Inferior parietal cortex (tissue), 1 donor: ENCODE measurements around the gene SPTBN1.

Experiments used
- DNase-seq: peaks from one replicate; pipeline ENCODE4 v3.0.0-alpha.2; 2016; ENCODE audit errors: extremely low spot score

The SPTBN1 gene

DNA sequence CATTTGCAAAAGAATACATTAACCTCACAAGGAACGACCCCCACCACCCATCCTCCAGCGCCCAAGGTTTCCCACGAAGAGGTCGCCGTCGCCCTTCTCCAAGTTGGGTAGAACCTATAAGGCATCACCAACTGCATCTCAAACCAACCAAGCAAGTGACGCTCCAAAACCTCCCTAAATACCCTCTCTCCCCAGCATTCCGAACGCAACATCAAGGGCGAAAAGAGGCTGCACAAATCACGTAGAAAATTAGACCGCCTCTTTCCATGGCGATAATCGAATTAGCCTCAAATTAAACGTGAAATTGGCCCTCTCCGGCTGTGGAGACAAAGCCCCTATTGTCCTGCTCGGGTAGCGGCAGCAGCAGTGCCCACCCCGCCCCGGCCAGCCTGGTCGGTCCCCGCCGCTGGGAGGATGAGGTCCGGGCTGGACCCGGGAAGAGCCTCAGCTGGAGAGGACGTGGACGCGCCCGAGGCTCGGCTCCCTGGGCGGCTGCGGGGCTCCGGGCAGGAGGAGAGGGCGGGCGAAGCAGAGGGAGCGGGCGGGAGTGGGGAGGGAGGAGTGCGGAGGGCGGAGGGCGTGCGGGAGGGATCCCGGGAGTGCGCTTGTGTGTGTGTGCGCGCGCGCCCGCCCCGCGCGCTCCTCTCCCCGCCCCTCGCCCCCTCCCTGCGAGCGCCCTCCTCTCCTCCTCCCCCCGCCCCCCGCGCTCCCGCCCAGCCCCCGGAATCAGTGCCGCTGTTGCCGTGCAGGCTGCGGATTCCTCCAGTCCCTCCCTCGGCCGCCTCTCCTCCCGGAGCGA, at the start of gene SPTBN1:
Gene SPTBN1 (plus strand): TSS at position 765 of the 799 bp plus-strand sequence. CDS start 70,092 bp downstream, outside the sequence.
- DNase-seq, result peak; percentile 78

DNA sequence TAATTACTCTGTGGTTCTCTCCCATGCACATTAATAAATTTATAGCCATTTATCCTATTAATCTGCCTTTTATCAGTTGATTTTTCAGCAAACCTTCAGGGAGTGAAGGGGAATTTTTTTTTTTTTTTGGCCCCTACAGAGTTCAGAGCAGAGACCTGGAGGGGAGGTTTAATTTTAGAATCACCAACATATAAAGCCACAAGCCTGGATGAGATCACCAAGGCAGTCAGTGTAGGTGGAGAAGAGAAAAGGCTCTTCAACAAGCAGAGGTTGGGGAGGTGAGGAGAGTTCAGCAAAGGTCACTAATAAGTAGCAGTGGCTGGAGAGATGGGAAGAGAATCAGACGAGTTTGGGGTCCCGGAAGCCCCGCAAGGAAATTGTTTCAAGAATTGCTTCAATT, 48.4 kb upstream of the SPTBN1 start:
- no peak for DNase-seq

DNA sequence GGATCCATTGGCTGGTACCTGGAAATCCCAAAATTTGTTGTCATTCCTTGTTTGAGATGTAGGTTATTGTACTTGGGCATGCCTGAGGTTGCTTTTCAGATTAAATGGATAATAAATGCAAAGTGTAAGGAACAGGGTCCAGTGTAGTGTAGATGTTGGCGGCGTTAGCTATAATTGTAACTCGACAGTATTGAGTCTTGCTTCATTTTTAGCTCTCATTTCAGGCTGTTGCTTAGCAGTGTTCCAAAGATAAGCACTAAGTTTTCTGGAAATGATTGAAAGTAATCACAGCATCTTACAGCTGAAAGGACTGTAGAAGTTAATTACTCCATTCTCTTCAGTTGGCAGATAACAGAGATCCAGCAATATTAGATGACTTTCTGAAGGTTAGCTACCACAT, 47.8 kb upstream of the SPTBN1 start:
- DNase-seq, result peak; percentile 29

DNA sequence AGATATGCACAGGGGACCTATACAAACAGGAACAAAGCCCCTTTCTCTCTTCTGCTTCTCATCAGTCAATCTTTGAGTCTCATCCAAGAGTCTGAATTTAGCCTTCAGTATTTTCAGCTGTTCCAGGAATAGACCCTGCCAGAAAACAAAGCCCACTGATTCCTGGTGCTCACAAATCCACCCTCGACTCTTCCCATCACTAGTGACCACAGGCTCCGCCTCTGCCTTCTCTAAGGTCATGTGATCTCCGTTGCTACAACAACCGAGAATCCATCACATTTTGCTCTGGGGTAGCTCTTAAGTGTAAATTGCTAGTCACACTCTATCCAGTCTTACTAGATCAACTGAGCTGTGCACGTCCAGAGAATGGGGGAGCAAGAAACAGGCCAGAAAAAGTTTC, 46.4 kb upstream of the SPTBN1 start:
- DNase-seq, result peak; percentile 81

DNA sequence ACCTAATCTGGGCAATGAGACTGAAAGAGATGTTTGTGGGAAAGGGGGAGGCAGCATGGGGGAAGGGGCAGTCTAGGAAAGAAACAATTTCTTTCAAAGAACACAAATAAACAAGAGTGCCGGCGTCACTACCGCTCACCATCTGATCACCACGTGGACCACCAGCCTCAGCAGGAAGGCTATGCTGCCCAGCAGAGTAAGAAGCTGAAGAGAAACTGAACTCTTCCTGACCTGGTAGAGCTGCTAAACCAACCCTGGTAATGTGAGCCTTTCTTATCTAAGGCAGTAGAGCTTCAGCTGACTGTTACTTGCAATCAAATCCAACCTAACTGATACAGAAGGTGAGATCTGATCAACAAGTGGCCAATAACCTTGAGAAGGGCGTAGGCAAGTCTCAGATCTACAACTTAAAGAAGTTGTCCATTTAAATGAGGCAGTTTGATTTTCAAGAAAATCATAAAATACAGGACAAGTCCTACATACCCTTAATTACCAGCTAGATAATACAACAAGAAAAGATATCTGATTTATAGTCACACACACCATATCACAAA, 44.2 kb upstream of the SPTBN1 start:
- DNase-seq, result no peak

DNA sequence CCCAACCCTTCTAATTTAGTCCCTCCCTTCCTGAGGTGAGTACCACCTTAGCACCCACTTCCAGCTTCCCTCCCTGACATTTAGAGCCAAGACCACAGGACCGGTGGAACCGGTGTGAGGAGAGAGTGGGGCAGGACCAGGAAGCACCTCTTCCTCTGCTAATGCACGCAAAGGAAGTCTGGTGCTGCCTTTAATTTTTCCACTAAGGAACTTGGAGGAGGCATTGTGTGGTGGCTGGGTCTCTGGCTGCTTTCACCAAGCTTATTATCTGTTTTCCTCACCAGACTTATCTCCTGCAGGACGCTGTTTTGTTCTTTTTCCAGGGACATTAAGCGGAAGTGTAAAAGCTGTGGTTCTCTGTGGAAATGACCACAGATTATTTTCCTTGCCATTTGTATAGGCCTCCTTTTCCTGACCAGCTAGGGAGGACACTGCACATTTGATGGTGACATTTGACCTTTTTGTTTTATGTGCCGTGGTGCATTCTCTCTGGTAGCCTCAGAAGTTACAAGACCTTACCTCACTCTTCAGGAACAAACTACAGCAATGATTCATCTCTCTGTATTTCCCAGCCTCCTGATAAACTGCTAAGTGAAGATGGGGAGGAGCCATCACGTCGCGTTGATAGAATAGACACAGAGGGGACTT, 39.8 kb upstream of the SPTBN1 start:
- DNase-seq, result no peak

DNA sequence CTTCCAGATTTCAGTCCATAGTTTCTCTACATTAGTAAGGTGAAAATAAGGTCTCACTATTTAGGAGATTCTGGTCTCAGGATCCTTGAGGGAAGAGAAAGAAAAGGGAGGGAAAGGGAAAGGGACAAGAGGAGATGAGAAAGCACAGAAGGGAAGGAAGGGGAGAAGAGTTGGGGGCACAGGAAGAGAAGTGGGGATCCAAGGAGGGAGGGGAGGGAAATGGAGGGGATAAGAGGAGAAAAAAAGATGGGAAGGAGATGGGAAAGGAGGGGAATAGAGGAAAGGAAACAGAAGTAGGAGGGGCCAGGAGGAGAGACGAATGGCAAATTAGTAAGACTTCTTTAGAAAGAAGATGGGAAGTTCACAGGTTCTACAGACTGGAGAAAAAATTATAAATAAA, 39.2 kb upstream of the SPTBN1 start:
- no peak for DNase-seq

DNA sequence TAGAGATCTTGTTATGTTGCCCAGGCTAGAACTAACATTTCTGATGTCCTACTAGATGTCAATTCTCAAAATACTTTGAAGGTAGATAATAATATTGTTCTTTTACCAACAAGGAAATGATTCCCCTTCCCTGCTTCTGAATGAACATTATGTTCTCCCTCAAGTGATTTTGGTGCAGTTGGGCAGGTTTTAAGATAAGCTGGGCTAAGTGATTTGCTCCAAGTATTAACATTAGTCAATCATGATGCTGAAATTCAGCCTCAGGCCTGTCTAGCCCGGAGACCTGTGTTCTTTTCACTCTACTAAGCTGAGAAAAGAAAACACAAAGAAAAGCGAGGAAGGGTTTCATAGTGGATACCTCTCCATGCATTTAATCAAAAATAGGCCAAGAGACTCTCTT, 38.5 kb upstream of the SPTBN1 start:
- no peak for DNase-seq

DNA sequence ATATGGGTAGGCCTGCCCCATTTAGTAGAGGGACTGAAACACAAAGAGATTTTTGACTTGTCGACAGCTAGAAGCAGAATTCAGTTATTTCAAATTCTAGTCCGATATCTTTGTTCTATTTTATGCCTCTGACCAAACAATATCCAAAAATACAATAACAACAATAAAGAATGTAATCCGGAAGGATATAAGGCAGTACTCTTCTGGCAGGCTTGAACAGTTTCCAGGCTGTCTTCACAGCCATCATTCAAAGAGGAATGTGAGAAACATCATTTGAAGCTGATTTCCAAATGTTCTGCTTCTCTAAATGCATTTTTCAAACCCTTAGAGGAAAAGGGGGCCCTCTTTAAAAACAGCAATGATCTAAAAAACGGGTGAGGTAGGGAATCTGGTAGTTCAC, 36.7 kb upstream of the SPTBN1 start:
- no peak for DNase-seq

DNA sequence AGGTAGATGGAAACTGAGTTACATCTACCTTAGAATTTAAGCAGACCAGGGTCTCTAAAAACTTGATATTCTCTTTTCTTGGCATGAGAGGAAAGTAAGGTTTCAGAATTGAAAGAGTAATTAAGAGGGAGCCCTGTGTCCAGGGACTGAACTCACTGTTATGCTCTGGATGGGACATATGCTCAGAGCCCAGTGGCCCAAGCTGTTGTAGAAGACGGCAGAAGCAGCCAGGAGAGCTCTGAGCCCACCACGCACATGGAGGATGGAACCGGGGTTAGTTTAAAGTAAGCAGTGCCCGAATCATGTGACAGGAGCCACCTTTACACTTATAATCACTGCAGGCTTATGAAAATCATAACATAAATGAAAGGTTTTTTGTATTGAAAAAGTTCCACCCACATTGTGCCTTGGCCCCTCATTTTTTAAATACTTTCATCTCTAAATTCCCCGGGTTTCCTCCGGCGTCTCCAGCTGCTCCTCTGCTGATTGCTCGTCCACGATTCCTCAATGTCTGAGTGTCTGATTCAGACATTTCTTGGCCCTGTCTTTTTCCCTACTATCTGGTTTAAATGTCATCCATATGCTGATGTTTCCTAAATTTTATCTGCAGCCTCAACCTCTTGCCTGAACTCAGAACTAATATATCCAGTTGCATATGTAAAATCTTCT, 36.1 kb upstream of the SPTBN1 start:
- no peak for DNase-seq

DNA sequence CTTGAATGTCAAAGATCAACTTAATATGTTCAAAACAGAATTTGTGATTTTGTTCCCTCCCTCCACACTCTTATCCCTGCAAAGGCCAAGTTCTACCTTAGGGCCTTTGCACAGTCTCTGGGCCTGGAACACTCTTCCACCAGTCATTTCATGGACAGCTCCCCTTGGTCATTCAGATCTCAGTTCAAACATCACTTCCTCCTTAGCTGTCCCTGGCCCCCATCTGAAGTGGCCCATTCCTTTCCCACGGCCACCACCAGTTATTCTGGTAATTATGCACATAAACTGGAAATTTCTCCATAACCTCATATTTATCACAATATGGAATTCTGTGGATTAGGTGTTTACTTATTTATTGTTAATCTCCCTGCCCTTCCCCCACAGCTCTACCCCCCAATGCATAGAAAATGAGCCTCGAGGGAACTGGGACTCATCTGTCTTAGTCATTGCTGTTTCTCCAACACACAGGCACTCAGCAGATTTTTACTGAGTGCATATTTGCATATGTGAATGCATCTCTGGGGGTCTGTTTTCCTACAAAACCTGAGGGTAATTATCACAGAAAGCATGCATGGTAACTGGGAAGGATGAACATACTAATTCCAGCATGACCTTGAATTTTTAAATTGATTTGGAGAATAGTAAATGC, 35.5 kb upstream of the SPTBN1 start:
- DNase-seq, result no peak

DNA sequence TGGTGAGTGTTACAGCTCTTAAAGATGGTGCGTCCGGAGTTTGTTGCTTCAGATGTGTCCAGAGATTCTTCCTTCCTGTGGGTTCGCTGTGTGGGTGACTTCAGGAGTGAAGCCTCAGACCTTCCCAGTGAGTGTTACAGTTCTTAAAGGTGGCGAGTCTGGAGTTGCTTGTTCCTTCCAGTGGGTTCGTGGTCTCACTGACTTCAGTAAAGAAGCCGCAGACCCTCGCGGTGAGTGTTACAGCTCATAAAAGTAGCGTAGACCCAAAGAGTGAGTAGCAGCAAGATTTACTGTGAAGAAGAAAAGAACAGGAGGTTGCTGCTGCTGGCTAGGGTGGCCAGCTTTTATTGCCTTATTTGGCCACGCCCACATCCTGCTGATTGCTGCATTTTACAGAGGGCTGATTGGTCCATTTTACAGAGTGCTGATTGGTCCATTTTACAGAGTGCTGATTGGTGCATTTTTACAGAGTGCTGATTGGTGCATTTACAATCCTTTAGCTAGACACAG, 34.0 kb upstream of the SPTBN1 start:
- DNase-seq, result no peak

DNA sequence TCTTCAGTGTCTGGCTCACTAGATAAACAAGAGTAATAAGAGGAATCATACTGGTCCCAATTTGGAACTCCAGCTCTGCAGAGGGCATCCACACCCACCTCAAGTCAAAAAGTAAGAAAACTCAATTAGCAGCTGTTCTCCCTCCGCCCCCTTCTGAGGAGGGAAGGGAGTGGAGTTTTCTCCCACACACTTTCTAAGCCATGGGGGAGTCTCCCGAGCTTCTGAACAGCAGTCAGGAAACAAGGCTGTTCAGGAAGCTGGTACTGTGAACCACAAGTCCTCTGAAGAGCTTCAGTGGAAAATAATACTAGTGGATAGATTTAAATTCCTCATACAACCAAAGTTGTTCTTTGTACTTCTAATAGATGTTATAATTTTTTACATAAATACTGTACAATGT, 32.9 kb upstream of the SPTBN1 start:
- DNase-seq, result no peak

DNA sequence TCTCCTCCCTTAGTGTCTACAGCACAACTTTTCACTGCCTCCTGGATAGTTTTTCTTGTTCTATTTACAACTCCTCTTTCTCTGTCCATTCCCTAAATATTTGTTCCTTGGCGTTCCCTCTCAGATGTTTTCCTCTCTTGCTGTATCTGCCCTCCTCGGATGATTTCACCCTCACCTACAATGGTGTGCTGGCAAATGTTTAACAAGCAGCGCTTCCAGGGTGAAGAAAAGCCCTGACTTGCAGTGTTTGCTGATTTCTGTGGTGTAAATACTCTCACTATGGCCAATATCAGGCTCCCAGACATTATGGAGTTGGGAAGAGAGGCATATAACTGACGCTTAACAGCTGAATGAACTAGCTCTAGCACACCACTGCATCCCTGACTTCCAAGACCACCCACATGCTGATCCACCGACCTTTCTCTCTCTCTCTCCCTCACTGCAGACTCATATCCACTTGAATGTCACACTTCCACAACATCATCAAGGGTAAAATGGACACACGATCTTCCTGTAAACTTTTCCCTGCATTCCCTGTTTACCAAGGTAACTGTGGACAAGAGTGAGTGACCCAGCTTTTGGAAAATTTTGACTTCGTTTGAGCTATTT, 31.5 kb upstream of the SPTBN1 start:
- no peak for DNase-seq

DNA sequence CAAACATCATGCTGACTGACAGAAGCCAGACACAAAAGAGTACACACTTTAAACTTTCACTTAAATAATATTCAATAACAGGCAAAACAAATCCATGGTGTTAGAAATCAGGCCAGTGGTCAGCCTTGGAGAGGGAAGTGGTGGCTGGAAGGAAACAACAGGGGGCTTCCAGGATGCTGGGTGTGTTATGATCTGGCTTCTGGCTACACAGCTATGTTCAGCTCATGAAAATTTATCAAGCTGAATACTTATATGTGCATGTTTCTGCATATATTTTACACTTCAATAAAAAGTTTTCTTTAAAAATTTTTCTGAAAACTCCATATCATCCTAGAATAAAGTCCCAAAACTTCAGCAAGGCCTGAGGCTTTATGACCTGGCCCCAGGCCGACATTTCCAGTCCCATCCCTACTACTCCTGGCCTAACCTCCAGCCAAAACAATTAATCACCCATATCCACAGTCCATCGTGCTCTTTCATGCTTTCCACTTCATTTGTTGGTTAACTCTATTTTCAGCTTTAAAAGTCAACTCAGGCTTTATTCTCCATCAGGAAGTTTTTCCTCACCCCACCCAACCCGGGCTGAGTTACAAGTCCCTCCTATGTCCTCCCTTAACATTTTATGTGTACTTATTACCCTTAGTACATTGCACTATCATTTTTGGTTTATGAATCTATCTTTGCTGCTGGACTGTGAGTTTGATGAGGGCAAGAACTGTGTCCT, 27.9 kb upstream of the SPTBN1 start:
- DNase-seq, result no peak

DNA sequence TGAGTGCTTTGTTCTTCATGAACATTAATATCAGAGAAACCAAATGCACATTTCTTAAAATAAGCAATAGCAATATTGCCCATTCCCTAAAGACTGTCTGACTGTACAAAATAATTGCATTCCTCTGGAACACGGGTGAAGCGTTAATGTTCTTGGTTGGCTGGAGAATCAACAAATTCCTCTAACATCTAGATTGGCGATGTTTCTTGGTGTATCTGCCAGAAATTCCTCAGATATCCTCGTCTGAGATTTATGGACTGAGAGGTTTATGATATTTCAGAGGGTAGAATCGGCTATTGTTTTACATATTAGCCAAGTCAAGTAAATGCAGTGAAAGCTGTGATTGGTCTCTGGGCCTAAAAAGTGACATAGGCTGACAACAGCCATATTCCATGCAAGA, 27.1 kb upstream of the SPTBN1 start:
- DNase-seq, result no peak

DNA sequence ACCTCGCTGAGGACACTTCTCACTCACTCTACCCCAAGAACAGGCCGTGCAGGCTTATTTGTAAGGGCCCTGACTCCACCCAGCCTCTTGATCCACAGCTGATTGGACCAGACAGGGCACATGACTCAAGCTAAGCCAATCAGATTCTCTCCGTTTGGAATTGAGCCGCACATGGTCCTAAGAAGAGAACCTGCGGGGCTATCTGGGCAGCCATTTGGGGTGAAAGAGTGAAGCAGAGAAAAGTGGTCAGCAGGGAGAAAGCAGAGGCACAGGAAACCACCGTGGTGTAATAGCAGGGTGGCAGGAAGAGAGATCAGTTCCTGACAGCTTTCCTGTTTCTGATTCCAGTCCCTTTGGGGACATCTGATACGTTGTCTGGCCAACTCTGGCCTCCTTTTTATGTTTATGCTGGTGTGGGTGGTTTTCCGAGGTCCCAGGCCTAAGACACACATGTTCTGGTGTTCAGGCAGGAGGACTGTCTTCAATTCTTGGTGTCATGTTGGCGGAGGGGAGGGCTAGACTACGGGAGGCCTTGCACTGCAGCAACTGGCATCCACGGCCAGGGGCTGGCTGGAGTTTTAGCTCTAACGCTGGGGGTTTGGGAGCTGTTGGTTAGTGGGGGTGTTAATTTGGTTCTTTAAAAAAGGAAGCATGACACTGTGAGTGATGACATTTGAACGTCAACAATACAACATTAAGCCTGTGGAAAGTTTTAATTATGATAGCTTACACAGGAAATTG, 26.1 kb upstream of the SPTBN1 start:
- DNase-seq, result no peak

DNA sequence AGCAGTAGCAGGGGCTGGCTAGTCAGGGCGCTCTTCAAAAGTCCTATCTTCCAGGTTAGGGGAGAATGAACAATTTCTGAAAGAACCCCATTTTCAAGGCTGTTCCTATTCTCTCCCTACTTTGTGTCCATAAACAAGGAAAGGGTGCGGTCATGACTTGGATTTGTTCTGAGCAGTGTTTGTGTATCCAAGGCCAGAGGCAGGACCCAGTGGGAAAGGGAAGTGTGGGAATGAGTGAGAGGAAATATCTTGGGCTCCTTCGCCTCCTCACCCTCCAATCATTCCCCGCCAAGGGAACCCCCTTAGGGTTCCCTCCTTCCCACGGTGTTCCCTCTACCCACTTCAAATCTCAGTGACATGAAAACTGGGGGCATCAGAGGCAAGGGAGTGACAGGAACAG, 25.5 kb upstream of the SPTBN1 start:
- DNase-seq, result no peak

DNA sequence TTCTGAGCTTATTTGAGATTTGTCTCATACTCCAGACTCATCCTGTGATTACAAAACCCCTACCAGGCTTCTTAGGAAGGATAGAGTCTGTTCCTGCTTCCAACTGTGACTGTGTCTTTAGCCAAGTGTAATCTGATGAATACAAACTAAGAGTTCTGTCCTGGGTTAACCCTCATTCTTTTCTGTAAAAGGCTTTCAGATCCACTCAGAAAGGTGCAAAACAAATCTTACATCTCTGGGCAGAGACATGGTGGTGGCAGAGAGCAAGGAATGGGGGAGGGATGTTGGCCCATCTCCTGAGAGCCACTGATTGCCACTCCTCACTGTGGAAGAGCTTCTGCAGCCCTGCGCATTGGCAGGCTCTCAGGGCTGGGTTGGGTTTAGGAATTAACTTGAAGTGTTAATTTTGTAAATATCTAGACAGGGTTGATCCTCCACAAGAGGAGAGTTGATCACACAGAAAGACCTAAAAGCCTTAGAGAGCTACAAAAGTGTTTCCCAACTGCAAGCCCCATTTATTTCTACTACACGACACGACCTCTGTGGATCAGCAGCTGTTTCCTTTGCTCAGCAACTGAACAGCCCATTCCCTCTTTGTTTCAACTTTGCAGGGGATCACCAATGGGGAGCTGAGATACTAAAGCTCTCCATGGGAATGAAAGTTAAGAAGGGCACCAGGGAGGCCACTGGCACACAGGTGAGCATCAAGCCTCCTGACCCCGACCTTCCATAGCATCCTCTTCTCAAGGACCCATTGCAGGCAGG, 23.7 kb upstream of the SPTBN1 start:
- no peak for DNase-seq
